Measurements from ENCODE around the gene CEP44. TPM values are rescaled to one million over a fixed set of nuclear protein-coding genes. Genes with fewer than 3 reads are reported as not detected.
"Not testable (repeated sequence)": the region's sequence is repeated elsewhere in the genome, so short reads cannot be mapped to it uniquely, and the experiment has no call there.

The CEP44 gene
- 10 to 100 TPM; 18.6 to 28.1 (median 21.9) TPM for polyA plus RNA-seq (ENCODE audit: insufficient read length in 4 of 4)

- DNase-seq (ENCODE audit: low read depth in 4 of 4, low spot score in 3 of 4) = peak; percentile 74 to 84 (median 82)
Measured at GRCh38 chr4:174283507-174284471, at the start of gene CEP44, which contains the start of gene FBXO8. Gene CEP44 (plus strand): TSS chr4:174283911. CDS start chr4:174299122, 15,211 bp downstream. Gene FBXO8 (minus strand): TSS chr4:174283667. CDS start chr4:174263092, 20,575 bp downstream.

- no peak for DNase-seq (ENCODE audit: low read depth in 4 of 4, low spot score in 3 of 4)
Measured at GRCh38 chr4:174236359-174236758, 47.4 kb upstream of the CEP44 start.

- no peak for DNase-seq (ENCODE audit: low read depth in 4 of 4, low spot score in 3 of 4)
Measured at GRCh38 chr4:174241162-174241561, 42.5 kb upstream of the CEP44 start.

- no peak for DNase-seq (ENCODE audit: low read depth in 4 of 4, low spot score in 3 of 4)
Measured at GRCh38 chr4:174244441-174244840, 39.3 kb upstream of the CEP44 start.

GRCh38 chr4:174245714-174246113 is 38.0 kb upstream of the CEP44 start:
- no peak for DNase-seq (ENCODE audit: low read depth in 4 of 4, low spot score in 3 of 4)

GRCh38 chr4:174248407-174248806 is 35.3 kb upstream of the CEP44 start:
- no peak for DNase-seq (ENCODE audit: low read depth in 4 of 4, low spot score in 3 of 4)

GRCh38 chr4:174252412-174252811 is 31.3 kb upstream of the CEP44 start:
- DNase-seq (ENCODE audit: low read depth in 4 of 4, low spot score in 3 of 4) = no peak

- no peak for DNase-seq (ENCODE audit: low read depth in 4 of 4, low spot score in 3 of 4)
Measured at GRCh38 chr4:174254613-174255012, 29.1 kb upstream of the CEP44 start.

GRCh38 chr4:174255374-174255773 is 28.3 kb upstream of the CEP44 start:
- no peak for DNase-seq (ENCODE audit: low read depth in 4 of 4, low spot score in 3 of 4)

- no peak for DNase-seq (ENCODE audit: low read depth in 4 of 4, low spot score in 3 of 4)
Measured at GRCh38 chr4:174255786-174256185, 27.9 kb upstream of the CEP44 start.

GRCh38 chr4:174256277-174256713 is 27.4 kb upstream of the CEP44 start:
- DNase-seq (ENCODE audit: low read depth in 4 of 4, low spot score in 3 of 4) = no peak

- DNase-seq (ENCODE audit: low read depth in 4 of 4, low spot score in 3 of 4) = no peak
Measured at GRCh38 chr4:174259580-174259979, 24.1 kb upstream of the CEP44 start.

- no peak for DNase-seq (ENCODE audit: low read depth in 4 of 4, low spot score in 3 of 4)
Measured at GRCh38 chr4:174260099-174260498, 23.6 kb upstream of the CEP44 start.

- DNase-seq (ENCODE audit: low read depth in 4 of 4, low spot score in 3 of 4) = not testable (repeated sequence)
Measured at GRCh38 chr4:174261432-174261831, 22.3 kb upstream of the CEP44 start.

- no peak for DNase-seq (ENCODE audit: low read depth in 4 of 4, low spot score in 3 of 4)
Measured at GRCh38 chr4:174262624-174263444, 20.9 kb upstream of the CEP44 start.

GRCh38 chr4:174263445-174263736 is 20.3 kb upstream of the CEP44 start:
- DNase-seq (ENCODE audit: low read depth in 4 of 4, low spot score in 3 of 4) = no peak

- no peak for DNase-seq (ENCODE audit: low read depth in 4 of 4, low spot score in 3 of 4)
Measured at GRCh38 chr4:174265916-174266315, 17.8 kb upstream of the CEP44 start.

GRCh38 chr4:174266416-174266815 is 17.3 kb upstream of the CEP44 start:
- DNase-seq (ENCODE audit: low read depth in 4 of 4, low spot score in 3 of 4) = no peak

- no peak for DNase-seq (ENCODE audit: low read depth in 4 of 4, low spot score in 3 of 4)
Measured at GRCh38 chr4:174273930-174274329, 9.8 kb upstream of the CEP44 start.

- no peak for DNase-seq (ENCODE audit: low read depth in 4 of 4, low spot score in 3 of 4)
Measured at GRCh38 chr4:174274436-174274835, 9.3 kb upstream of the CEP44 start.

GRCh38 chr4:174275101-174275500 is 8.6 kb upstream of the CEP44 start:
- DNase-seq (ENCODE audit: low read depth in 4 of 4, low spot score in 3 of 4) = no peak
